K562 (cell line): Measurements from ENCODE around the gene MYL12A. TPM values are rescaled to one million over a fixed set of nuclear protein-coding genes. Genes with fewer than 3 reads are reported as not detected.
A peak's percentile ranks its signal among the peaks of the same experiment; 100 is the strongest.

Experiments
- ARID1B ChIP-seq: fragments of 450-650 bp; IDR thresholded peaks from 2 replicates; pipeline ENCODE4 v1.6.1; 2016; ENCODE audit warnings: antibody characterized with exemption, mild to moderate bottlenecking, inconsistent platforms
- C11orf30 ChIP-seq: fragments of 450-650 bp; IDR thresholded peaks from 2 replicates; pipeline ENCODE4 v1.6.1; 2016; ENCODE audit warnings: low read depth, mild to moderate bottlenecking
- CEBPB ChIP-seq: fragments of 450-650 bp; IDR thresholded peaks from 2 replicates; pipeline ENCODE4 v1.6.1; 2016; ENCODE audit warnings: missing genetic modification characterization, missing compliant biosample characterization
- CHD1 ChIP-seq: fragments of 200-600 bp; sonication (generic); IDR thresholded peaks from one replicate; pipeline ENCODE4 v1.6.1; 2012; ENCODE audit warnings: mild to moderate bottlenecking, moderate library complexity, low read length, inconsistent platforms
- ESRRA ChIP-seq: fragments of 450-650 bp; IDR thresholded peaks from 2 replicates; pipeline ENCODE4 v1.6.1; 2014; ENCODE audit warnings: low read depth, mild to moderate bottlenecking, moderate library complexity, borderline replicate concordance
- ETS2 ChIP-seq: IDR thresholded peaks from 2 replicates; pipeline ENCODE4 v1.6.1; 2016; ENCODE audit warnings: borderline replicate concordance, missing genetic modification characterization, mild to moderate bottlenecking, moderate library complexity, missing compliant biosample characterization; ENCODE audit not compliant: poor library complexity, severe bottlenecking
- HDAC2 ChIP-seq: fragments of 450-650 bp; IDR thresholded peaks from 2 replicates; pipeline ENCODE4 v1.6.1; 2016; ENCODE audit warnings: mild to moderate bottlenecking
- HSF4 ChIP-seq: fragments of 250-450 bp; sonication (Bioruptor Pico); IDR thresholded peaks from 2 replicates; pipeline ENCODE4 v2.1.2; 2022; ENCODE audit warnings: mild to moderate bottlenecking, moderate library complexity, borderline replicate concordance
- KLF10 ChIP-seq: fragments of 250-450 bp; sonication (Bioruptor Pico); IDR thresholded peaks from 2 replicates; pipeline ENCODE4 v1.6.1; 2021; ENCODE audit warnings: matching md5 sums
- NCOA1 ChIP-seq: fragments of 450-650 bp; IDR thresholded peaks from 2 replicates; pipeline ENCODE4 v1.6.1; 2016; ENCODE audit warnings: low read depth
- NFATC3 ChIP-seq: fragments of 450-650 bp; IDR thresholded peaks from 2 replicates; pipeline ENCODE4 v1.6.1; 2017; ENCODE audit warnings: mild to moderate bottlenecking
- NFE2 ChIP-seq: IDR thresholded peaks from 2 replicates; pipeline ENCODE4 v1.6.1; 2014; ENCODE audit warnings: antibody characterized with exemption, low read depth
- NRF1 ChIP-seq, 2 experiments: fragments of 450-650 bp; IDR thresholded peaks in 1 of 2; conservative IDR thresholded peaks in 1 of 2; 2 replicates each; pipeline ENCODE4 v1.6.1; 2014; ENCODE audit warnings: mild to moderate bottlenecking in 2 of 2
- PURB ChIP-seq: sonication (generic); formaldehyde crosslinking; IDR thresholded peaks from 2 replicates; pipeline ENCODE4 v1.9.0; 2021; ENCODE audit warnings: low read depth, mild to moderate bottlenecking, missing genetic modification reagents
- RAD51 ChIP-seq: fragments of 450-650 bp; IDR thresholded peaks from 2 replicates; pipeline ENCODE4 v1.7.1; 2016; ENCODE audit warnings: low read depth, mild to moderate bottlenecking, borderline replicate concordance
- RCOR1 ChIP-seq, 2 experiments: IDR thresholded peaks; 2 replicates each; pipeline ENCODE4 v1.6.1; 2012; ENCODE audit warnings: low read depth in 2 of 2, low read length in 2 of 2, borderline replicate concordance in 1 of 2, improper control_type of control experiment in 1 of 2
- RUNX1 ChIP-seq: sonication (generic); IDR thresholded peaks from 2 replicates; pipeline ENCODE4 v1.6.1; 2016; ENCODE audit warnings: antibody characterized with exemption, low read depth
- SIRT6 ChIP-seq: IDR thresholded peaks from one replicate; pipeline ENCODE4 v1.6.1; 2012; ENCODE audit warnings: low read depth, mild to moderate bottlenecking, control low read depth, inconsistent platforms, low read length, moderate library complexity
- SOX6 ChIP-seq: fragments of 450-650 bp; IDR thresholded peaks from 2 replicates; pipeline ENCODE4 v1.6.1; 2014; ENCODE audit warnings: mild to moderate bottlenecking
- SPI1 ChIP-seq: IDR thresholded peaks from 2 replicates; pipeline ENCODE4 v1.6.1; 2011; ENCODE audit warnings: low read depth, low read length, control low read depth, borderline replicate concordance
- SRSF7 ChIP-seq: fragments of 200-400 bp; formaldehyde crosslinking; optimal IDR thresholded peaks from 2 replicates; pipeline ENCODE3; 2017; ENCODE audit warnings: mild to moderate bottlenecking, low read depth, low read length
- ZNF165 ChIP-seq: fragments of 250-450 bp; sonication (Bioruptor Pico); IDR thresholded peaks from 2 replicates; pipeline ENCODE4 v1.4.0; 2020; ENCODE audit warnings: borderline replicate concordance
- ZNF282 ChIP-seq: sonication (generic); formaldehyde crosslinking; IDR thresholded peaks from 2 replicates; pipeline ENCODE4 v1.8.1; 2023; ENCODE audit warnings: missing genetic modification reagents
- ZNF347 ChIP-seq: fragments of 450-650 bp; formaldehyde crosslinking; IDR thresholded peaks from 2 replicates; pipeline ENCODE4 v1.4.0; 2020; ENCODE audit warnings: low read depth, mild to moderate bottlenecking, moderate library complexity
- ZZZ3 ChIP-seq: fragments of 450-650 bp; IDR thresholded peaks from 2 replicates; pipeline ENCODE4 v1.6.1; 2016; ENCODE audit warnings: antibody characterized with exemption, mild to moderate bottlenecking, moderate library complexity
- polyA plus RNA-seq, 8 experiments: library from polyadenylated mRNA; depleted of rRNA in 4 of 8; stranded (reverse) in 5 of 8; unstranded in 3 of 8; fragments of >200 nt; fragmentation: Nextera tagmentation in 2 of 8; fragmentation: Illumina TruSeq in 1 of 8; extraction: Ambion mirVana in 2 of 8; extraction: Trizol in 1 of 8; gene quantifications; 2 replicates each; pipeline versions ENCODE4 v1.2.1 to v1.2.3, GENCODE V29; 2011 to 2014; ENCODE audit warnings: inconsistent platforms in 1 of 8, missing spikeins in 1 of 8
- total RNA-seq, 7 experiments: library from RNA; depleted of rRNA in 6 of 7; stranded (reverse); fragments of >200 nt in 6 of 7; fragmentation: Illumina TruSeq in 2 of 7; extraction: Trizol in 2 of 7; gene quantifications; 2 replicates each; pipeline versions ENCODE4 v1.2.1 to v1.2.3, GENCODE V29; 2011 to 2021; ENCODE audit warnings: low replicate concordance in 1 of 7
- TF ChIP-seq, protein P1 (sequence below): fragments of 450-650 bp; IDR thresholded peaks from 2 replicates; pipeline ENCODE4 v1.6.1; 2016; ENCODE audit warnings: low read depth, mild to moderate bottlenecking, moderate library complexity
- TF ChIP-seq, protein P2 (sequence below): fragments of 450-650 bp; IDR thresholded peaks from 2 replicates; pipeline ENCODE4 v1.6.1; 2017; ENCODE audit warnings: antibody characterized with exemption
- TF ChIP-seq, protein P3 (sequence below): fragments of 250-450 bp; sonication (Bioruptor Pico); IDR thresholded peaks from 2 replicates; pipeline ENCODE4 v1.4.0; 2020

MYL12A gene
- total and polyA plus RNA-seq, 9 of the 15 experiments (the other 6 are each of a cell fraction or from before 2014, with no cell fraction given), result 308 to 1,031 (median 559) TPM

GRCh38 chr18:3293196-3293951, 45.8 kb downstream of the MYL12A start (continued):
- no peak for TF ChIP-seq HSF4
- no peak for TF ChIP-seq RAD51
- no peak for TF ChIP-seq ZZZ3
- TF ChIP-seq ETS2 (tag), result no peak
- TF ChIP-seq ZNF282, result no peak
- TF ChIP-seq ZNF165 (CRISPR knock-in tag), result no peak
- TF ChIP-seq ARID1B, result peak; percentile 71
- TF ChIP-seq RUNX1, result no peak
- peak; percentile 64; the same call in 1 of the 2 replicates for TF ChIP-seq ESRRA
- TF ChIP-seq, protein P1, sequence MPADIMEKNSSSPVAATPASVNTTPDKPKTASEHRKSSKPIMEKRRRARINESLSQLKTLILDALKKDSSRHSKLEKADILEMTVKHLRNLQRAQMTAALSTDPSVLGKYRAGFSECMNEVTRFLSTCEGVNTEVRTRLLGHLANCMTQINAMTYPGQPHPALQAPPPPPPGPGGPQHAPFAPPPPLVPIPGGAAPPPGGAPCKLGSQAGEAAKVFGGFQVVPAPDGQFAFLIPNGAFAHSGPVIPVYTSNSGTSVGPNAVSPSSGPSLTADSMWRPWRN, result no peak
- TF ChIP-seq, protein P2, sequence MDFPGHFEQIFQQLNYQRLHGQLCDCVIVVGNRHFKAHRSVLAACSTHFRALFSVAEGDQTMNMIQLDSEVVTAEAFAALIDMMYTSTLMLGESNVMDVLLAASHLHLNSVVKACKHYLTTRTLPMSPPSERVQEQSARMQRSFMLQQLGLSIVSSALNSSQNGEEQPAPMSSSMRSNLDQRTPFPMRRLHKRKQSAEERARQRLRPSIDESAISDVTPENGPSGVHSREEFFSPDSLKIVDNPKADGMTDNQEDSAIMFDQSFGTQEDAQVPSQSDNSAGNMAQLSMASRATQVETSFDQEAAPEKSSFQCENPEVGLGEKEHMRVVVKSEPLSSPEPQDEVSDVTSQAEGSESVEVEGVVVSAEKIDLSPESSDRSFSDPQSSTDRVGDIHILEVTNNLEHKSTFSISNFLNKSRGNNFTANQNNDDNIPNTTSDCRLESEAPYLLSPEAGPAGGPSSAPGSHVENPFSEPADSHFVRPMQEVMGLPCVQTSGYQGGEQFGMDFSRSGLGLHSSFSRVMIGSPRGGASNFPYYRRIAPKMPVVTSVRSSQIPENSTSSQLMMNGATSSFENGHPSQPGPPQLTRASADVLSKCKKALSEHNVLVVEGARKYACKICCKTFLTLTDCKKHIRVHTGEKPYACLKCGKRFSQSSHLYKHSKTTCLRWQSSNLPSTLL, result no peak
- TF ChIP-seq SIRT6, result no peak
- TF ChIP-seq NRF1 (conservative IDR thresholded peaks at IDR 0.05 in 1 of 2, IDR thresholded peaks at IDR 0.05 in 1 of 2), result peak in 1 of 2 experiments; percentile 17; a peak in 1 of 4 replicates
- TF ChIP-seq SOX6, result peak; percentile 78; the same call in 1 of the 2 replicates
- no peak for TF ChIP-seq CHD1
- no peak for TF ChIP-seq SRSF7
- TF ChIP-seq C11orf30, result peak; percentile 79
- no peak for TF ChIP-seq ZNF347 (CRISPR knock-in tag)
- no peak for TF ChIP-seq PURB (CRISPR knock-in tag)
- TF ChIP-seq, protein P3, sequence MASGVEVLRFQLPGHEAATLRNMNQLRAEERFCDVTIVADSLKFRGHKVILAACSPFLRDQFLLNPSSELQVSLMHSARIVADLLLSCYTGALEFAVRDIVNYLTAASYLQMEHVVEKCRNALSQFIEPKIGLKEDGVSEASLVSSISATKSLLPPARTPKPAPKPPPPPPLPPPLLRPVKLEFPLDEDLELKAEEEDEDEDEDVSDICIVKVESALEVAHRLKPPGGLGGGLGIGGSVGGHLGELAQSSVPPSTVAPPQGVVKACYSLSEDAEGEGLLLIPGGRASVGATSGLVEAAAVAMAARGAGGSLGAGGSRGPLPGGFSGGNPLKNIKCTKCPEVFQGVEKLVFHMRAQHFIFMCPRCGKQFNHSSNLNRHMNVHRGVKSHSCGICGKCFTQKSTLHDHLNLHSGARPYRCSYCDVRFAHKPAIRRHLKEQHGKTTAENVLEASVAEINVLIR, result no peak
- no peak for TF ChIP-seq KLF10 (CRISPR knock-in tag)
- TF ChIP-seq RCOR1 (IDR thresholded peaks at IDR 0.05; ENCODE audit: borderline replicate concordance in 1 of 2, low read depth in 2 of 2, low read length in 2 of 2), result peak in 1 of 2 experiments; percentile 45; a peak in 1 of 4 replicates
- TF ChIP-seq NFATC3, result no peak
- peak; percentile 80 for TF ChIP-seq CEBPB (tag)
- no peak for TF ChIP-seq HDAC2
- TF ChIP-seq NCOA1, result 0 out of 2 replicates have a peak, but pooled peaks have one; percentile 37
- TF ChIP-seq NFE2, result peak; percentile 70
- TF ChIP-seq SPI1, result no peak
